GM21737 (cell line): ENCODE results near the gene ATRN.
A peak's percentile ranks its signal among the peaks of the same experiment; 100 is the strongest.
"Not testable (repeated sequence)": the region's sequence is repeated elsewhere in the genome, so short reads cannot be mapped to it uniquely, and the experiment has no call there.

Experiments
- ATAC-seq: cut with Tn5 transposase; IDR thresholded peaks from one replicate; pipeline ENCODE4 v1.9.1; 2021; ENCODE audit warnings: mild to moderate bottlenecking, moderate library complexity; ENCODE audit not compliant: unreplicated experiment

The ATRN gene

DNA sequence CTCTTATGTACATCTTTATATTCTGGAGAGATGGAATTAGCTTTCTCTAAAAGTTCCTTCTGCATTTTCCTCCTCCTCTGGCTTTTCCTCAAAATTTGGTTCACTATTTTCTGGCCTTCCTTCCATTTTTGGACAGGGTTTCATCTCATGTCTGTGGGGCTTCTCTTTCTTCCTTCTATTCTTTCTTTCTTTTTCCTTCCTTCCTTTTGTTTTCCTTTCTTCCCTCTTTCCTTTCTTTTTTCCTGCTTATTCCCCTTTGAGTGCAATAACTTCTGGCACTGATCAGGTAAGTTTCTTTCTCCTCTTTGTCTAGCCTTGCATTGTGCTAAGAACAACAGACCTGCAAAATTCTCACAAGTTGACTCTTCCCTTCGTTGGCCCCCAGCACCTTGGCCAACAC, 5.5 kb upstream of the ATRN start:
- ATAC-seq = no peak

DNA sequence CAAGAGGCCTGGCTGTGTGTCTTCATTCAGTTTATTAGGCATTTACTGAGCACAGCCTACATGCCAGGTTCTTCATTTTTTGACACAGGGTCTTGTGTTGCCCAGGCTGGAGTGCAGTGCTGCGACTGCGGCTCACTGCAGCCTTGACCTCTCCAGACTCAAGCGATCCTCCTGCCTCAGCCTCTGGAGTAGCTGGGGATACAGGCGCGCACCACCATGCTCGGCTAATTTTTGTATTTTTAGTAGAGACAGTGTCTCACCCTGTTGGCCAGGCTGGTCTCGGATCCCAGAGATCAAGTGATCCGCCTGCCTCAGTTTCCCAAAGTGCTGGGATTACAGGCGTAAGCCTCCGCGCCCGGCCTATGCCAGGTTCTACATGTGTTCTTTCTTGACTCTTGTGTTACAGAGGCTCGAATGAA, 601 bp upstream of the ATRN start:
- ATAC-seq = no peak

DNA sequence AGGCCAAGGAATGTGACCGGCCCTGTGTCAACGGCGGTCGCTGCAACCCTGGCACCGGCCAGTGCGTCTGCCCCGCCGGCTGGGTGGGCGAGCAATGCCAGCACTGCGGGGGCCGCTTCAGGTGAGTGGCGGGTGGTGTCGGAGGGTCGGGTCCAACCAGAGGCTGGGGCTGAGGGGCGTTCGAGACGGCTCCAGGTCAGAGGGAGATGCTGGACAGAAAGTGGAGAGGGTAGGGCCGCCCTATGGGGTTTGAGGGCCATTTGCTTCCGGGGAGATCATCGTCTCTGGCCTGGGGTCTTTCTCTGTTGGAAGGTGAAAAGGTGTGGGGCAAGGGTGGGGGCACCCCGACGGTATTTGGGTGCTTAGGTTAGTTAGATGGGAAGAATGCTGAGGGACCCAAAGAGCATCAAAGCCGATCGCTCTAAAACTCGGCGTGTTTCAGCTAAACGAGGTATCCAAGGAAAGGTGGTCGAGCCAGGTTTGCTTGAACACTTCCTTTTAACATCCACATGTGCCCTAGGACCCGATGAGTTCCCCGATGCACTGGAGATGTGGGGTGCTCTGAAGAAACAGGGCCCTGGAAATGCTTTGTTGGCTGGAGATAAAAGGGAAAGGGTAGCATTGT, 691 bp downstream of the ATRN start:
- ATAC-seq = peak; percentile 31

DNA sequence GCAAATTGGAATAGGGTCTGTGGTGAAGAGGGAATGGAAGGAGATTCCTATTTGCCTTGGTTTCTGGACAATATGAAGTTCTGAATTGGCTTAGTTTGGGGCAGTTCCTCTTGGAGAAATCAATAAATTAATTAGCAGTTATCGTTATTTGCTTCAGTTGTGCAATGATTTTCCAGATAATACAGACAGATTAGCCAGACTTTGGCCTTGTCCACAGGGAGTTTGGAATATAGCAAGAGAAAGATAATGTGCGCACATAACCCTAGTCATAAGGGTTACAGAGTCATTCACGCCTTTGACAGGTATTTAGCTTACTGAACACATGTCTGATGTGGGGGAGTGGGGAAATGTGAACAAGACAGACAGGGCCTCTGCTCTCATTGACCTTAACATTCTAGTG, 1.3 kb downstream of the ATRN start:
- ATAC-seq = no peak

DNA sequence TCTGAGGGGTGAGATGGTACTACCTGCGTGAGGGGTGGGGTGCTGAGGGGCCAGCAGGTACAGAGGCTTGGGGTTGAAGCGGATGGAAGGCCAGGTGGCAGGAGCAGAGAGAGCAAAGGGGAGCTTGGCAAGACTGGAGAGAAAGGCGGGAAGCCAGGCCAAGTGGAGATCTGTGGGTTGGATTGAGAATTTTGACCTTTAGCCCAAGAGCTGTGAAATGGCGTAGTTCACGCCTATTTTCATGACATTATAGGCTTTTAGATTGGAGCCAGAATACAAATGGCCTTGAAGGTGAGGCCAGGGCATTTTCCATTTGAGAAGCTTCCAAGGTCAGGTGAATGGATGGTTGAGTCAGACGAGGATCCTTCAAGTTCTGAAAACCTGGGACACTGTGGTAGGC, 2.5 kb downstream of the ATRN start:
- ATAC-seq = no peak

DNA sequence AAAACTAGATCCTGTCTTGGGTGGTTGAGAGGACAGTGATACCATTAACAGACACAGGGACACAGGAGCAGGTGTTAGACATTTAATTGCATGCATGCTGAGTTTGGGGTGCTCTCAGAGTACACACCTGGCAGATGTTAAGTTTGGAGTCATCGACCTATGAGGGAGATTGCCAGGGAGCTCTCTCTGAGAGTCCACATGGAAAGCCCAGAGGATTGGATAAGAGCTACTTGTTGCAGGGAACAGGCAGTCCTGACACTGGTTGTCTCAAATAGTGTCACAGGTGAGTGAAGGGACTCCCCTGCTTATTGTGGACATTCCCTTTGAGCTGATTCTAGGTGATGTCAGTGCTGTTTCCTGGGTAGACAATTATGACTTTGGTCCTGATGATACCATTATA, 3.1 kb downstream of the ATRN start:
- ATAC-seq = no peak

DNA sequence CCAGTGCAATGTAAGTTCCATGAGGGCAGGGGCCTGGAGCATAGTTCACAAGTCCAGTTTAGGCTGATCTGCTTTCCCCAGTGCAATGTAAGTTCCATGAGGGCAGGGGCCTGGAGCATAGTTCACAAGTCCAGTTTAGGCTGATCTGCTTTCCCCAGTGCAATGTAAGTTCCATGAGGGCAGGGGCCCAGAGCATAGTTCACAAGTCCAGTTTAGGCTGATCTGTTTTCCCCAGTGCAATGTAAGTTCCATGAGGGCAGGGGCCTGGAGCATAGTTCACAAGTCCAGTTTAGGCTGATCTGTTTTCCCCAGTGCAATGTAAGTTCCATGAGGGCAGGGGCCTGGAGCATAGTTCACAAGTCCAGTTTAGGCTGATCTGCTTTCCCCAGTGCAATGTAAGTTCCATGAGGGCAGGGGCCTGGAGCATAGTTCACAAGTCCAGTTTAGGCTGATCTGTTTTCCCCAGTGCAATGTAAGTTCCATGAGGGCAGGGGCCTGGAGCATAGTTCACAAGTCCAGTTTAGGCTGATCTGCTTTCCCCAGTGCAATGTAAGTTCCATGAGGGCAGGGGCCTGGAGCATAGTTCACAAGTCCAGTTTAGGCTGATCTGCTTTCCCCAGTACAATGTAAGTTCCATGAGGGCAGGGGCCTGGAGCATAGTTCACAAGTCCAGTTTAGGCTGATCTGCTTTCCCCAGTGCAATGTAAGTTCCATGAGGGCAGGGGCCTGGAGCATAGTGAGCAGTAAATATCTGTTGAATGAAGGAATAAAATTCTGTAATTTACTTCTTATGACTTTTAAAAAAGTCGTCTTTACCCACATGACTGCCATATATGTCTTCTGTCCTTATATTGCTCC, 6.4 kb downstream of the ATRN start:
- ATAC-seq = not testable (repeated sequence)

DNA sequence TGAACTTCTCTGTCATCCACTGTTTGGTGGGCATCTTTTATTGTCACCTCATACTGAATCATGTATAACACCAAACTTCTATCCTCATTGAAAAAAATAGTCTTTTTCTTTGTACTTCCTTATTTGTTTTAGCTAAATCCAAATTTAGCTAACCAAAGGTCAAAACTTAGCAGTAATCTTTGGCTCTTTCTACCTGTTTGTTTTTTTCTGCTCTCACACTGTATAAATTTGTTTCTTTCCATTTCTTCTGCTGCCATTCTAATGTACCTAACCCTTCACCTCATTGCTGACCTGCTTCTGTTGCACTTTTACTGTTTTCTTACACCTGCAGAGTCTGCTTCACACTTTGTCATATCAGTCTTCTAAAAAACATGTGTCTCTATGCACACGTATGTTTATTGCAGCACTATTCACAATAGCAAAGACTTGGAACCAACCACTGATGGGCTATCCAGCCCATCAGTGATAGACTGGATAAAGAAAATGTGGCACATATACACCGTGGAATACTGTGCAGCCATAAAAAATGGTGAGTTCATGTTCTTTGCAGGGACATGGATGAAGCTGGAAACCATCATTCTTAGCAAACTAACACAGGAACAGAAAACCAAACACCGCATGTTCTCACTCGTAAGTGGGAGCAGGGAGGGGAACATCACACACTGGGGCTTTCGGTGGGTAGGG, 7.2 kb downstream of the ATRN start:
- no peak for ATAC-seq

DNA sequence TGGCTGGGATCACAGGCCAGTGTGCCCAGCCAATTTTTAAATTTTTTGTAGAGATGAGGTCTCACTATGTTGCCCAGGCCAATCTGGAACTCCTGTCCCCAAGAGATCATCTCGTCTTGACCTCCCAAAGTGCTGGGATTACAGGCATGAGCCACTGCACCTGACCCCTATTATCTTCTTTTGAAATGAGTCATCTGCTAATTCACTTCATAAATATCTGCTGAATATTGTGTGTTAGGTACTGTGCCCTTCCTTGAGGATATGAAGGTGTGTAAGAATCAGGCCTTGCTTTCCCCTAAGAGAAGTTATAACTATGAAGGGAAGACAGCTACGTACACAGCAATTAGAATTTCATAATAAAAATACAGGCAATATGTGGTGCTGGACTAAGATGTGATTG, 8.2 kb downstream of the ATRN start:
- ATAC-seq = no peak

DNA sequence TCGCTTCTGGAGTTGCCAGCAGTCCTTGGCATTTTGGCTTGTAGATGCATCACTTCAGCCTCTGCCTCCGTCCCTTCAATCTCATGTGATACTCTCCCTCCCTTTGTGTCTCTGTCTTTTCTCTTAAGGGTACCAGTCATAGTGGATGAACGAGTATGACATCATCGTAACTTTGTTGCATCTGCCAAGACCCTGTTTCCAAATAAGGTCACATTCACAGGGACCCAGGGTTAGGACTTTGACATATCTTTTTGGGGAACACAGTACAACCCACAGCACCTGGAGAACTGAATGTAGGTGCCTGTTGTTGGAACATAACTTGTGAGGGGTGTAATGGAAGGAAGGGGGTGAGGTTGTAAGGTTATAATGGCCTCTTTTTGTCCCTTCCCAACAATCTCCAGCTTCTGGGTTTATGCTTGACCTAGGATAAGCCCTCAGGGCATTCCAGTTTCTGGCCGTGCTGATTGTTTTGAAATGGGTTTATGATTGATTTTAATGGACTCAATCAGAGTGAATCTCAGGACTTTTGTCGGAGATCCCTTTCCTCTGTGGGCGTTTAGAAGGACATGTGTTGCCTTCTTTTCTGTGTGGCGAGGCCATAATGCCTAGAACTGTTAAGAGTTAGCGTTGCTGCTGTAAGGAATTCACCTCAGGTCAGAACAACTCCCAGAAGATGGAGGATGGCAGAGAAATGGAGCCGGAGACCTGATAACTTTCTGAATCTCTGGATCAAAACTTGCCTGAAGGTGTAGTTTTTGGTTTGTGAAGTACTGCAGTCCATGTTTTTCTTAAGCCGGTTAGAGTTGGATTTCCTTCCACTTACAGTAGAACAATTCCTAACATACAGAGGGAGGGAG, 9.2 kb downstream of the ATRN start:
- ATAC-seq = no peak

DNA sequence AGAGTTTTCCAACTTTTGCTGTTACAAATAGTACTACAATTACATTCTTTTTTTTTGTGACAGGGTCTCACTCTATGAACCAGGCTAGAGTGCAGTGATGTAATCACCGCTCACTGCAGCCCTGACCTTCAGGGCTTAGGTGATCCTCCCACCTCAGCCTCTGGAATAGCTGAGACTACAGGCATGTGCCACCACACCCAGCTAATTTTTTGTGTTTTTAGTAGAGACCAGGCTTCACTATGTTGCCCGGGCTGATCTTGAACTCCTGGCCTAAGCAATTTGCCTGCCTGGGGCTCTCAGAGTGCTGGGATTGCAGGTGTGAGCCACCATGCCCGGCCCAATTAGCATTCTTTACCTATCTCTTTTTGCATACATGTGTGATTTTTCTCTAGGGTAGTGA, 12.5 kb downstream of the ATRN start:
- no peak for ATAC-seq

DNA sequence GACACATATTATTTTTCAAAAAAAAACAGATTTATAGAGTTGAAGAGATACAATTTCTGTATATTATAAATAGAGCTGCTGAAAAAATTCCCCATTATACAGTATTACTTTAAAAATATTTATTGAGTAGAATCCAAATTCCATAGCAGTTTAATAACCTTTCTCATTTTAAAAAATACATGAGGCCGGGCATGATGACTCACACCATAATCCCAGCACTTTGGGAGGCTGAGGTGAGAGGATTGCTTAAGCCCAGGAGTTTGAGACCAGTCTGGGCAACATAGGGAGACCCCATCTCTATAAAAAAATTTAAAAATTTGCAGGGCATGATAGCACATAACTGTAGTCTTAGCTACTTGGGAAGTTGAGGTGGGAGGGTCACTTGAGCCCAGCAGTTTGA, 13.0 kb downstream of the ATRN start:
- ATAC-seq = no peak

DNA sequence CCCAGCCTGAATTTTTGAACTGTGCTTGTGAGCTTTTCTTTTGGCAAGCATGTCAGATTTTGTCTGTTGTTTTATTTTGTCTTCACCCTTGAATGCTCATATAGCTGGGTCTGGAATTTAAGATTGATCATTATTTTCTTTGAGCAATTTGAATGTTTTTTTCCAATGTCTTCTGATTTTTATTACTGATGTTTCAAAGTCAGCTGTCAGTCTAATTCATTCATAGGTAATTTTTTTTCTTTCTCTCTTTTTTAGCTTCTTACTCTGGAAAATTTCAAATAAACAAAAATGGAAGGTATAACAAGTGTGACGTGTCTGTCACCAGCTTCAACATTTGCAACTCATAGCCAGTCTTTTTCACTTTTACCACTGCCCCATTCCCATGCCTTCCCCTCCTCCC, 15.1 kb downstream of the ATRN start:
- ATAC-seq = no peak

DNA sequence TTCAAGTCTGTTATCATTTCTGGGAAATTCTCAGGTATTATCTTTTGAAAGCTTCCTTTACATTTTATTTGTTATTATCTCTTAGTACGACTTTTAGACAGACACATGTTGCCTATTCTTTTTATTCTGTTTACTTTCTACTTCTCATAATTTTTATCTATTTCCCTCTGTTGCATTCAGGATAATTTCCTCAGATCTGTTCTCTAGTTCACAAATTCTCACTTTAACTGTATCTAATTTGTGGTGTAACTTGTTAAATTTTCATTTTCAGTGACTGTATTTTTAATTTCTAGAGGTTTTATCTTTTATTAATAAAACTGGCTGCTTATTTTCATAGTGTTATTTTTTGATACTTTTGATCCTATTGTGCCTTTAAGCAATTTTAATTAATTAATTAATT, 16.0 kb downstream of the ATRN start:
- ATAC-seq = no peak

DNA sequence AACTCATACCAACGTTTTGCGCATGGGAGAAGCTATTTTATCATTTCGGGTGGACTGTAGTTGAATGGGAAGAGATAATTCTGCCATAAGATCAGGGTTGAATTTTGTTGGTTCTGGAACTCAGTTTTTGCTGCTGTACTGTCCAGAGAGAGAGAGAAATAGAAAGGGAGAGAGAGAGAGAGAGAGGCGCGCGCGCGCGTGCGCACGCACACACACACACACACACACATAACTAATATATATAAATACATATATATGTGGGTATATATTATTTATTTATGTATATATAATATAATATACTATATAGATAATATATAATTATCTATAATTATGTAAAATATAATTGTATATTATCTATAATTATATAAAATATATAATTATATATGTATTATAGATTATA, 21.9 kb downstream of the ATRN start:
- no peak for ATAC-seq

DNA sequence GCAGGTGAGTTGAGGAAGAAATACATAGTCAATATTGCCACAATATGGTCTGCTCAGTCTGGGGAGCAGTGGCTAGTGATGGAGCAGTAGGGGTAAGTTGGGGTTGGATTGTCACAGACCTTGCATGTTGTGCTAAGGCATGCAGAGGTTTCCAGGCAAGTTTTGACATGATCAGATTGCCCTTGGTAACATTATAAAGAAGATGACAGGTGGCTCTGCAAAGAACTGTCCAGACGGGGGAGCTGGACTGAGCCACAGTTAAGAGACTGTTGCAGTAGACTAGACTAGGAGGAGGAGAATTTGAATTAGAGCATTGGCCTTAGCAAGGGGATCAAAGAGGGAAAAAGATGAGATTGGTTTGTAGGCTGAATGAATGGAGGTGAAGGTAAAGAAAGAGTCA, 23.4 kb downstream of the ATRN start:
- ATAC-seq = no peak

DNA sequence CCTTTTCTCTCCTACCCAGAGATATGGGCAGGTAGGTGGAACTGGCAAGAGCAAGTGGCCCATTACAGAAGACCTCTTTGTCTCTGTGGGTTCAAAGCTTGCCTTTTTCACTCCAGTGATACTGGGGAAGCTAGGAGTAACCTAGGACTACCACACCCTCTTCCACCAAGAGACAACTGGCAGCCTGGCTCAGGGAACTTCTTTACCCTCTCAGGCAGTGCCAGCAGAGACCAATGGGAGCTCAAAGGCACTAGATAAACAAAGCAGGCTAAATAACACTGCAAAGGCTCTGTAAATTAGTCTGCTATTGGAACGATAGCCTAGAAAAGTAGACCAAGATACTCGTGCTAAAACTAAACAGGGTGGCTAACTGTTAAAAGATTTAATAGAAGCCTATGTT, 32.1 kb downstream of the ATRN start:
- ATAC-seq = no peak

DNA sequence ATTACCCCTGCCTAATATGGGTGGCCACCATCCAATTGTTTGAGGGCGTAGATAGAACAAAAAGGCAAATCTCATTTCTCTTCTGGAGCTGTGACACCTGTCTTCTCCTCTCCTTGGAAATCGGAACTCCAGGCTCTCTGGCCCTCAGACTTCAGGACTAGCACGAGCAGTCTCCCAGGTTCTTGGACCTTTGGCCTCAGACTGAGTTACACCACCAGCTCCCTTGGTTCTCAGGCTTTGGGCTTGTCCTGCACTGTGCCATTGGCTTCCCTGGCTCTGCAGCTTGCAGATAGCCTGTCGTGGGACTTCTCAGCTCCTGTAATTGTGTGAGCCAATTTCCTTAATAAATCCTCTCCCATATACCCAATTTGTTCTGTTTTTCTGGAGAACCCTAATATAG, 34.3 kb downstream of the ATRN start:
- no peak for ATAC-seq

DNA sequence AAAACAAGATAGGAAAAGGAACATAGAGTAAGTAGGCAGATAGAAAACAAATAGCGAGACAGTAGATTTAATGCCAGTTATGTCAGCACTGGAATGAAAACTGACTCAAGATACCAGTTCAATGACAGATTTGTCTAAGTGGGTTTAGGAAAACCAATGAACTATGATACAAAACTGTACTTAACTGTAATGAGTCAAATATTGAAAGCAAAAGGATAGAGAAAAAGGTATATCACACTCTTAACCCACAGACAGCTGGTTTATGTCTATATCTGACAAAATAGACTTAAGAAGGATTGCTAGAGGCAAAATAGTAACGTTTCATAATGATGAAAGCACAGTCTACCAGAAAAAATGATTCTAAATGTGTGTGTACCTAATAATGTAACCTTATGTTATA, 38.2 kb downstream of the ATRN start:
- ATAC-seq = no peak

DNA sequence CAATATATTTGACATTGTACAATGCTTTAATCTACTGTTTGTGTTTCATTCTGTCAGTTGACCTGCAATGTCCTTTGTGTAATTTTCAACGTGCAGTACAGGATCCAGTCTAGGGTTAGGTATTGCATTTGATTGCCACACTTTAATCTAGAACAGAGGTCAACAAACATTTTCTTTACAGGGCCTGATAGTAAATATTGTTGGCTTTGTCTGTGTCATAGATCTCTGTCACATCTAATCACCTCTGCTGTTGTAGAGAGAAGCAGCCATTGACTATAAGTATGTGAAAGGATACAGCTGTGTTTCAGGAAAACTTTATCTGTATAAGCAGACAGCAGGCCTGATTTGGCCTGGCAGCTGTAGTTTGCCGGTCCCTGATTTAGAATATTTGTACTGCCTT, 39.3 kb downstream of the ATRN start:
- no peak for ATAC-seq

DNA sequence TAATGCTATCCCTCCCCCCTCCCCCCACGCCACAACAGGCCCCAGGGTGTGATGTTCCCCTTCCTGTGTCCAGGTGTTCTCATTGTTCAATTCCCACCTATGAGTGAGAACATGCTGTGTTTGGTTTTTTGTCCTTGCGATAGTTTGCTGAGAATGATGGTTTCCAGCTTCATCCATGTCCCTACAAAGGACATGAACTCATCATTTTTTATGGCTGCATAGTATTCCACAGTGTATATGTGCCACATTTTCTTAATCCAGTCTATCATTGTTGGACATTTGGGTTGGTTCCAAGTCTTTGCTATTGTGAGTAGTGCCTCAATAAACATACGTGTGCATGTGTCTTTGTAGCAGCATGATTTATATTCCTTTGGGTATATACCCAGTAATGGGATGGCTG, 41.4 kb downstream of the ATRN start:
- not testable (repeated sequence) for ATAC-seq
